Measurements from ENCODE around the gene NRXN3.

DNA sequence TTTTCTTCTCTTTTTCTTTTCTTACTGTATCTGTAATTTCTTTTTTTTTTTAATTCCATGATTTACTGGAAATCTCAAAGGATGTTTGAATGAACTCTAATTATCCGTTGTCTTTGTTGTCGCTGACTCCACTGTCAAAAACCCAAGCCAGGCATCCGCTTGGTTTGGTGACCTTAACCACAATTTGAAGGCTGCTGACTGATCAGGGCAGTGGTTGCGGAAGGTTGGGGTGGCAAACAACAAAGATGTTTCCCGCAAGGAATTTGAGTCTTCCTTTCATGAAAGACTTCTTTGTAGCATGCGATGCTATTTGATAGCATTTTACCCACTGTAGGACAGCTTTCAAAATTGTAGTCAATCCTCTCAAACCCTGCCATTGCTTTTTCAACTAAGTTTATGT is 1027.3 kb downstream of the NRXN3 start:
- TF ChIP-seq, protein P1, sequence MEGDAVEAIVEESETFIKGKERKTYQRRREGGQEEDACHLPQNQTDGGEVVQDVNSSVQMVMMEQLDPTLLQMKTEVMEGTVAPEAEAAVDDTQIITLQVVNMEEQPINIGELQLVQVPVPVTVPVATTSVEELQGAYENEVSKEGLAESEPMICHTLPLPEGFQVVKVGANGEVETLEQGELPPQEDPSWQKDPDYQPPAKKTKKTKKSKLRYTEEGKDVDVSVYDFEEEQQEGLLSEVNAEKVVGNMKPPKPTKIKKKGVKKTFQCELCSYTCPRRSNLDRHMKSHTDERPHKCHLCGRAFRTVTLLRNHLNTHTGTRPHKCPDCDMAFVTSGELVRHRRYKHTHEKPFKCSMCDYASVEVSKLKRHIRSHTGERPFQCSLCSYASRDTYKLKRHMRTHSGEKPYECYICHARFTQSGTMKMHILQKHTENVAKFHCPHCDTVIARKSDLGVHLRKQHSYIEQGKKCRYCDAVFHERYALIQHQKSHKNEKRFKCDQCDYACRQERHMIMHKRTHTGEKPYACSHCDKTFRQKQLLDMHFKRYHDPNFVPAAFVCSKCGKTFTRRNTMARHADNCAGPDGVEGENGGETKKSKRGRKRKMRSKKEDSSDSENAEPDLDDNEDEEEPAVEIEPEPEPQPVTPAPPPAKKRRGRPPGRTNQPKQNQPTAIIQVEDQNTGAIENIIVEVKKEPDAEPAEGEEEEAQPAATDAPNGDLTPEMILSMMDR (tag by site-specific recombination; IDR thresholded peaks at IDR 0.05) = no peak
- TF ChIP-seq ZFP37 (tag by site-specific recombination; IDR thresholded peaks at IDR 0.05) (no peak), ZNF274 (IDR thresholded peaks at IDR 0.05; ENCODE audit: low read length) (no peak), ZNF274 (tag by site-specific recombination; IDR thresholded peaks at IDR 0.05; ENCODE audit: borderline replicate concordance) (no peak), ZNF521 (tag by site-specific recombination; IDR thresholded peaks at IDR 0.05) (no peak), ZNF830 (tag by site-specific recombination; IDR thresholded peaks at IDR 0.05; ENCODE audit: low read depth) (no peak), GFI1B (tag by site-specific recombination; IDR thresholded peaks at IDR 0.05) (no peak), YY1 (tag by site-specific recombination; IDR thresholded peaks at IDR 0.05) (no peak), TCF7L2 (IDR thresholded peaks at IDR 0.05; ENCODE audit: borderline replicate concordance, low read depth, low read length) (no peak), ZNF24 (tag by site-specific recombination; IDR thresholded peaks at IDR 0.05) (no peak)
- TF ChIP-seq, protein P2, sequence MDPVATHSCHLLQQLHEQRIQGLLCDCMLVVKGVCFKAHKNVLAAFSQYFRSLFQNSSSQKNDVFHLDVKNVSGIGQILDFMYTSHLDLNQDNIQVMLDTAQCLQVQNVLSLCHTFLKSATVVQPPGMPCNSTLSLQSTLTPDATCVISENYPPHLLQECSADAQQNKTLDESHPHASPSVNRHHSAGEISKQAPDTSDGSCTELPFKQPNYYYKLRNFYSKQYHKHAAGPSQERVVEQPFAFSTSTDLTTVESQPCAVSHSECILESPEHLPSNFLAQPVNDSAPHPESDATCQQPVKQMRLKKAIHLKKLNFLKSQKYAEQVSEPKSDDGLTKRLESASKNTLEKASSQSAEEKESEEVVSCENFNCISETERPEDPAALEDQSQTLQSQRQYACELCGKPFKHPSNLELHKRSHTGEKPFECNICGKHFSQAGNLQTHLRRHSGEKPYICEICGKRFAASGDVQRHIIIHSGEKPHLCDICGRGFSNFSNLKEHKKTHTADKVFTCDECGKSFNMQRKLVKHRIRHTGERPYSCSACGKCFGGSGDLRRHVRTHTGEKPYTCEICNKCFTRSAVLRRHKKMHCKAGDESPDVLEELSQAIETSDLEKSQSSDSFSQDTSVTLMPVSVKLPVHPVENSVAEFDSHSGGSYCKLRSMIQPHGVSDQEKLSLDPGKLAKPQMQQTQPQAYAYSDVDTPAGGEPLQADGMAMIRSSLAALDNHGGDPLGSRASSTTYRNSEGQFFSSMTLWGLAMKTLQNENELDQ (tag by site-specific recombination; IDR thresholded peaks at IDR 0.05; ENCODE audit: low read depth) = no peak
